GM12891 (cell line): ENCODE measurements around the gene PROCR.

Experiments
- DNase-seq: peaks from one replicate; pipeline ENCODE4 v3.0.0; 2011; ENCODE audit warnings: low spot score; ENCODE audit not compliant: insufficient read length
- FAIRE-seq: peaks from 2 replicates; lab custom pipeline; 2011; peaks lifted over from hg19 to GRCh38; lab: Jason Lieb, UNC
- PAX5 ChIP-seq: IDR thresholded peaks from 2 replicates; pipeline ENCODE4 v1.6.1; 2011; ENCODE audit warnings: low read length, moderate library complexity, mild to moderate bottlenecking; ENCODE audit not compliant: insufficient read depth, severe bottlenecking
- POLR2A ChIP-seq: IDR thresholded peaks from 2 replicates; pipeline ENCODE4 v1.6.1; 2011; ENCODE audit warnings: low read depth, low read length, control low read depth
- POLR2AphosphoS5 ChIP-seq: IDR thresholded peaks from 2 replicates; pipeline ENCODE4 v1.6.1; 2011; ENCODE audit warnings: low read depth, low read length, control low read depth
- POU2F2 ChIP-seq: IDR thresholded peaks from 2 replicates; pipeline ENCODE4 v1.6.1; 2011; ENCODE audit warnings: low read depth, mild to moderate bottlenecking, control low read depth, low read length, moderate library complexity
- SPI1 ChIP-seq: IDR thresholded peaks from 2 replicates; pipeline ENCODE4 v1.6.1; 2011; ENCODE audit warnings: low read depth, low read length, control low read depth
- TAF1 ChIP-seq: IDR thresholded peaks from 2 replicates; pipeline ENCODE4 v1.6.1; 2011; ENCODE audit warnings: low read depth, low read length, control low read depth

PROCR gene

GRCh38 chr20:35215066-35215956 lies 43.4 kb downstream of the PROCR start:
- DNase-seq: no peak
- FAIRE-seq: no peak

DNA sequence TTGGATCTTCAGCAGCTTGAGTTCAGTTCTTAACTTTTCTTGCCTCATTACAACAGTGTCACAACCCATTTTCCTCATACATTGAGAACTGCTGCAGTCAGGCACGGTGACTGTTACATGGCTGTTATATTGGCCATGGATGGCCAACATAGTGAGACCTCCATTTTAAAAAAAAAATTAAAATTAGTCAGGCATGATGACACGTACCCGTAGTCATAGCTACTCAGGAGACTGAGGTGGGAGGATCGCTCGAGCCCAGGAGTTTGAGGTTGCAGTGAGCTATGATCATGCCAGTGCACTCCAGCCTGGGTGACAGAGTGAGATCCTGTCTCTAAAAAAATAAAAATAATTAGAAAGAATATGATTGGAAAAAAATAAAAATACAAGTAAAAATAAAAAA lies 44.7 kb downstream of the PROCR start:
- no peak for TF ChIP-seq SPI1
- no peak for FAIRE-seq
- DNase-seq: no peak

More at GRCh38 chr20:35215066-35215956, 43.4 kb downstream of the PROCR start:
- TF ChIP-seq POU2F2: no peak
- TF ChIP-seq PAX5: no peak
- no peak for TF ChIP-seq POLR2AphosphoS5
- no peak for TF ChIP-seq TAF1
- TF ChIP-seq SPI1: no peak
- no peak for TF ChIP-seq POLR2A

DNA sequence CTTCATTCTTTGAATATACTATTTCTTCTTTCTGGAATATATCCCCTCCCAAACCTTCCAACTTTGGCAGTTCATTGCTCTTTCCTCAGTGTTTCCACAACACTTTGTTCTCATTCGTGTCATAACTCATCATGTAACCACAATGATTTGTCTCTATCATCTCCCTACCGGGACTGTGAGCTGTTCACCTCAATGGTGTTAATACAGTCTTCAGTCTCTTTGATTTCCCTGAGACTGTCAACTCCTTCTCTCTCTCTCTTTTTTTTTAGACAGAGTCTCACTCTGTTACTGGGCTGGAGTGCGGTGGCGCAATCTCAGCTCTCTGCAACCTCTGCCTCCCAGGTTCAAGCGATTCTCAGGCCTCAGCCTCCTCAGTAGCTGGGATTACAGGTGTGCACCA lies 52.1 kb downstream of the PROCR start:
- FAIRE-seq (no peak), DNase-seq (no peak)
- TF ChIP-seq POU2F2 (no peak), POLR2A (no peak), SPI1 (no peak), TAF1 (no peak), PAX5 (no peak), POLR2AphosphoS5 (no peak)

- FAIRE-seq: no peak
- TF ChIP-seq POU2F2 (no peak), PAX5 (no peak), POLR2A (no peak), POLR2AphosphoS5 (no peak), TAF1 (no peak), SPI1 (no peak)
- DNase-seq: no peak
Measured at GRCh38 chr20:35224536-35224935, 52.7 kb downstream of the PROCR start.

- FAIRE-seq (no peak), DNase-seq (no peak)
- TF ChIP-seq POU2F2: no peak
- TF ChIP-seq PAX5: no peak
- TF ChIP-seq TAF1: no peak
- TF ChIP-seq POLR2A: no peak
- TF ChIP-seq SPI1: no peak
- no peak for TF ChIP-seq POLR2AphosphoS5
Measured at GRCh38 chr20:35225319-35226125, 53.6 kb downstream of the PROCR start.

GRCh38 chr20:35226126-35226883 lies 54.4 kb downstream of the PROCR start, which contains the start of gene MMP24:
Gene MMP24, plus strand, starts transcription at chr20:35226690. Its CDS starts 49 bp downstream, at chr20:35226739.
- TF ChIP-seq POLR2AphosphoS5 (no peak), POU2F2 (no peak), POLR2A (no peak), SPI1 (no peak), TAF1 (no peak), PAX5 (no peak)
- DNase-seq (no peak), FAIRE-seq (no peak)
